ENCODE data around the gene WNT8B.

DNA sequence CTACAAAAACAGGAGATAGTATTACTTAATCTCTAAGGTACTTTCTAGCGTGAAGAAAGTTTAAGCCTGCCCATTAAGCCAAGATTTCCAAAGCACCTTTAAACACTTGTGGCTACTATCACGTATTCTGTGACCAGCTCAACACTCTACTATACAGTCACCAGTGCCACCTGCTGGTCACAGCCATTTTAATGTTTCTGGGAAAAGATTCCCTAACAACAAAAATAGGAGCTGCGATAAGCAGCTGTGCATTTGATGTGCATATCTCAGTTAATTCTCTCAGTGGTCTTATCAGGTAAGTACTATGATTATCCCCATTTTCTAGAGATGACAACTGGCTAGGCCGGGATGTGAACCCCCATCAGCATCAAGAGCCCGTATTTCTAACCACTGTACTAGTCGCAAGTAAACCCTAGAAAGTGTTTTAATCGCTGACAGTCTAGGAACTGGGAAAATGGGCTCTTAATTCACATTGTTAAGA is 56.0 kb downstream of the WNT8B start:
- TF ChIP-seq, protein P1, sequence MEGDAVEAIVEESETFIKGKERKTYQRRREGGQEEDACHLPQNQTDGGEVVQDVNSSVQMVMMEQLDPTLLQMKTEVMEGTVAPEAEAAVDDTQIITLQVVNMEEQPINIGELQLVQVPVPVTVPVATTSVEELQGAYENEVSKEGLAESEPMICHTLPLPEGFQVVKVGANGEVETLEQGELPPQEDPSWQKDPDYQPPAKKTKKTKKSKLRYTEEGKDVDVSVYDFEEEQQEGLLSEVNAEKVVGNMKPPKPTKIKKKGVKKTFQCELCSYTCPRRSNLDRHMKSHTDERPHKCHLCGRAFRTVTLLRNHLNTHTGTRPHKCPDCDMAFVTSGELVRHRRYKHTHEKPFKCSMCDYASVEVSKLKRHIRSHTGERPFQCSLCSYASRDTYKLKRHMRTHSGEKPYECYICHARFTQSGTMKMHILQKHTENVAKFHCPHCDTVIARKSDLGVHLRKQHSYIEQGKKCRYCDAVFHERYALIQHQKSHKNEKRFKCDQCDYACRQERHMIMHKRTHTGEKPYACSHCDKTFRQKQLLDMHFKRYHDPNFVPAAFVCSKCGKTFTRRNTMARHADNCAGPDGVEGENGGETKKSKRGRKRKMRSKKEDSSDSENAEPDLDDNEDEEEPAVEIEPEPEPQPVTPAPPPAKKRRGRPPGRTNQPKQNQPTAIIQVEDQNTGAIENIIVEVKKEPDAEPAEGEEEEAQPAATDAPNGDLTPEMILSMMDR (IDR thresholded peaks at IDR 0.05 in 8 of 11, conservative IDR thresholded peaks at IDR 0.05 in 3 of 11) = peak; percentile 40 to 73 (median 64)
- TF ChIP-seq POLR2A (IDR thresholded peaks at IDR 0.05) (no peak), POLR2AphosphoS5 (IDR thresholded peaks at IDR 0.05) (no peak)
